ENCODE data around the gene ODAD3.

Gene ODAD3

GRCh38 chr19:11399667-11400066, 35.3 kb downstream of the ODAD3 start:
- no peak overlapping the region for H3K4me3 ChIP-seq (replicated peaks; ENCODE audit: insufficient read depth, low read length)
- TF ChIP-seq GABPA (IDR thresholded peaks at IDR 0.05; ENCODE audit: low read depth), result no peak
- TF ChIP-seq POLR2AphosphoS5 (IDR thresholded peaks at IDR 0.05; ENCODE audit: low read depth), result no peak
- no peak for TF ChIP-seq REST (IDR thresholded peaks at IDR 0.05; ENCODE audit: insufficient replicate concordance, low read depth)
- no peak for DNase-seq (ENCODE audit: low read depth in 1 of 2, low spot score in 1 of 2)
- no peak overlapping the region for H3K27ac ChIP-seq (replicated peaks)
- no peaks in the 10 kb centered on the region for H3K27me3 ChIP-seq (ENCODE audit: insufficient read depth, poor library complexity, severe bottlenecking)

GRCh38 chr19:11397089-11397610, 37.8 kb downstream of the ODAD3 start:
- no peak for DNase-seq (ENCODE audit: low read depth in 1 of 2, low spot score in 1 of 2)
- Histone ChIP-seq H3K27me3 (ENCODE audit: insufficient read depth, poor library complexity, severe bottlenecking) (no peaks in the 10 kb centered on the region), H3K4me3 (replicated peaks; ENCODE audit: insufficient read depth, low read length) (no peak overlapping the region), H3K27ac (replicated peaks) (no peak overlapping the region)
- TF ChIP-seq CTCF (IDR thresholded peaks at IDR 0.05; ENCODE audit: insufficient read depth, low read length) (no peak), SPI1 (IDR thresholded peaks at IDR 0.05; ENCODE audit: borderline replicate concordance, low read depth) (no peak), REST (IDR thresholded peaks at IDR 0.05; ENCODE audit: insufficient replicate concordance, low read depth) (no peak), POLR2AphosphoS5 (IDR thresholded peaks at IDR 0.05; ENCODE audit: low read depth) (no peak), GABPA (IDR thresholded peaks at IDR 0.05; ENCODE audit: low read depth) (no peak)

- no peak for TF ChIP-seq POLR2AphosphoS5 (IDR thresholded peaks at IDR 0.05; ENCODE audit: low read depth)
- TF ChIP-seq REST (IDR thresholded peaks at IDR 0.05; ENCODE audit: insufficient replicate concordance, low read depth), result no peak
- TF ChIP-seq CTCF (IDR thresholded peaks at IDR 0.05; ENCODE audit: insufficient read depth, low read length), result no peak
- TF ChIP-seq SPI1 (IDR thresholded peaks at IDR 0.05; ENCODE audit: borderline replicate concordance, low read depth), result no peak
- TF ChIP-seq GABPA (IDR thresholded peaks at IDR 0.05; ENCODE audit: low read depth), result no peak
- no peak overlapping the region for H3K27ac ChIP-seq (replicated peaks)
- H3K27me3 ChIP-seq (ENCODE audit: insufficient read depth, poor library complexity, severe bottlenecking), result no peaks in the 10 kb centered on the region
- H3K4me3 ChIP-seq (replicated peaks; ENCODE audit: insufficient read depth, low read length), result no peak overlapping the region
- DNase-seq (ENCODE audit: low read depth in 1 of 2, low spot score in 1 of 2), result no peak
These were observed 43.8 kb downstream of the ODAD3 start for GRCh38 chr19:11390933-11391680.

Data from HL-60 (cell line).